K562 (cell line): Measurements from ENCODE around the gene SERTAD1. TPM values are rescaled to one million over a fixed set of nuclear protein-coding genes. Genes with fewer than 3 reads are reported as not detected.
A peak's percentile ranks its signal among the peaks of the same experiment; 100 is the strongest.

Experiments used
- BMI1 ChIP-seq: fragments of 150-350 bp; IDR thresholded peaks from 2 replicates; pipeline ENCODE4 v1.6.1; 2014; ENCODE audit warnings: low read length
- CHCHD3 ChIP-seq: fragments of 250-450 bp; sonication (Bioruptor Pico); IDR thresholded peaks from 2 replicates; pipeline ENCODE4 v2.1.2; 2022; ENCODE audit warnings: mild to moderate bottlenecking
- ERF ChIP-seq: fragments of 450-650 bp; formaldehyde crosslinking; IDR thresholded peaks from 2 replicates; pipeline ENCODE4 v1.4.0; 2020; ENCODE audit warnings: mild to moderate bottlenecking, mixed read lengths
- POLR2AphosphoS5 ChIP-seq: IDR thresholded peaks from 2 replicates; pipeline ENCODE4 v1.6.1; 2011; ENCODE audit warnings: mild to moderate bottlenecking, low read depth, low read length, moderate library complexity; ENCODE audit not compliant: control insufficient read depth, insufficient read depth
- SAP30 ChIP-seq: fragments of 200-600 bp; sonication (generic); IDR thresholded peaks from 2 replicates; pipeline ENCODE4 v1.6.1; 2012; ENCODE audit warnings: borderline replicate concordance, low read depth, mild to moderate bottlenecking, moderate library complexity, low read length, control low read depth, inconsistent platforms; ENCODE audit not compliant: insufficient read depth, poor library complexity, severe bottlenecking
- TBL1XR1 ChIP-seq, 2 experiments: IDR thresholded peaks; 2 replicates each; pipeline ENCODE4 v1.6.1; 2012; ENCODE audit warnings: improper control_type of control experiment in 2 of 2, low read length in 2 of 2, mild to moderate bottlenecking in 1 of 2
- ZFP91 ChIP-seq: sonication (generic); formaldehyde crosslinking; IDR thresholded peaks from 2 replicates; pipeline ENCODE4 v1.8.0; 2022; ENCODE audit warnings: mild to moderate bottlenecking, missing genetic modification reagents
- ZNF212 ChIP-seq: fragments of 450-650 bp; formaldehyde crosslinking; IDR thresholded peaks from 2 replicates; pipeline ENCODE4 v1.4.0; 2020; ENCODE audit warnings: mild to moderate bottlenecking
- ZNF217 ChIP-seq: sonication (generic); formaldehyde crosslinking; IDR thresholded peaks from 2 replicates; pipeline ENCODE4 v1.8.0; 2022; ENCODE audit warnings: mild to moderate bottlenecking, missing genetic modification reagents
- ZNF384 ChIP-seq: IDR thresholded peaks from 2 replicates; pipeline ENCODE4 v1.6.1; 2012; ENCODE audit warnings: low read depth, low read length, improper control_type of control experiment
- ZSCAN32 ChIP-seq: fragments of 450-650 bp; formaldehyde crosslinking; IDR thresholded peaks from 2 replicates; pipeline ENCODE4 v1.4.0; 2020; ENCODE audit warnings: mild to moderate bottlenecking, moderate library complexity
- polyA plus RNA-seq, 8 experiments: library from polyadenylated mRNA; depleted of rRNA in 4 of 8; stranded (reverse) in 5 of 8; unstranded in 3 of 8; fragments of >200 nt; fragmentation: Nextera tagmentation in 2 of 8; fragmentation: Illumina TruSeq in 1 of 8; extraction: Ambion mirVana in 2 of 8; extraction: Trizol in 1 of 8; gene quantifications; 2 replicates each; pipeline versions ENCODE4 v1.2.1 to v1.2.3, GENCODE V29; 2011 to 2014; ENCODE audit warnings: inconsistent platforms in 1 of 8, missing spikeins in 1 of 8
- total RNA-seq, 7 experiments: library from RNA; depleted of rRNA in 6 of 7; stranded (reverse); fragments of >200 nt in 6 of 7; fragmentation: Illumina TruSeq in 2 of 7; extraction: Trizol in 2 of 7; gene quantifications; 2 replicates each; pipeline versions ENCODE4 v1.2.1 to v1.2.3, GENCODE V29; 2011 to 2021; ENCODE audit warnings: low replicate concordance in 1 of 7
- TF ChIP-seq, protein P1 (sequence below): sonication (generic); formaldehyde crosslinking; IDR thresholded peaks from 2 replicates; pipeline ENCODE4 v1.8.0; 2022; ENCODE audit warnings: mild to moderate bottlenecking, low read depth, missing genetic modification reagents
- TF ChIP-seq, protein P2 (sequence below), 3 experiments: fragments of 200-800 bp in 1 of 3; fragments of 250-450 bp in 1 of 3; fragments of 450-650 bp in 1 of 3; sonication (Bioruptor Pico) in 1 of 3; sonication (Bioruptor generic) in 1 of 3; formaldehyde crosslinking in 1 of 3; IDR thresholded peaks; 2 replicates each; pipeline versions ENCODE4 v1.6.1 to v1.8.0; 2016 to 2022; ENCODE audit warnings: mild to moderate bottlenecking in 2 of 3, missing genetic modification characterization in 2 of 3, missing compliant biosample characterization in 1 of 3, moderate library complexity in 1 of 3
- TF ChIP-seq, protein P3 (sequence below): fragments of 250-450 bp; sonication (Bioruptor Pico); IDR thresholded peaks from 2 replicates; pipeline ENCODE4 v1.8.0; 2022; ENCODE audit warnings: inconsistent platforms
- TF ChIP-seq, protein P4 (sequence below), 3 experiments: IDR thresholded peaks in 2 of 3; conservative IDR thresholded peaks in 1 of 3; 2 replicates each; pipeline ENCODE4 v1.5.1; 2011 to 2012; ENCODE audit warnings: low read length in 3 of 3, mild to moderate bottlenecking in 3 of 3, control low read depth in 2 of 3, improper control_type of control experiment in 1 of 3, inconsistent platforms in 1 of 3, low read depth in 1 of 3, mixed read lengths in 1 of 3, moderate library complexity in 1 of 3; ENCODE audit not compliant: insufficient read depth in 2 of 3

Gene SERTAD1
- total and polyA plus RNA-seq, 9 of the 15 experiments (the other 6 are each of a cell fraction or from before 2014, with no cell fraction given): 0.15 to 8.7 (median 4.9) TPM

GRCh38 chr19:40466219-40466984 lies 40.6 kb upstream of the SERTAD1 start (continued):
- TF ChIP-seq, protein P1, sequence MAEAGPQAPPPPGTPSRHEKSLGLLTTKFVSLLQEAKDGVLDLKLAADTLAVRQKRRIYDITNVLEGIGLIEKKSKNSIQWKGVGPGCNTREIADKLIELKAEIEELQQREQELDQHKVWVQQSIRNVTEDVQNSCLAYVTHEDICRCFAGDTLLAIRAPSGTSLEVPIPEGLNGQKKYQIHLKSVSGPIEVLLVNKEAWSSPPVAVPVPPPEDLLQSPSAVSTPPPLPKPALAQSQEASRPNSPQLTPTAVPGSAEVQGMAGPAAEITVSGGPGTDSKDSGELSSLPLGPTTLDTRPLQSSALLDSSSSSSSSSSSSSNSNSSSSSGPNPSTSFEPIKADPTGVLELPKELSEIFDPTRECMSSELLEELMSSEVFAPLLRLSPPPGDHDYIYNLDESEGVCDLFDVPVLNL (CRISPR knock-in tag): peak; percentile 69; the same call in 1 of the 2 replicates
- TF ChIP-seq ERF (no peak), ZNF212 (CRISPR knock-in tag) (no peak), TBL1XR1 (IDR thresholded peaks at IDR 0.05; ENCODE audit: low read length in 2 of 2) (no peak), ZFP91 (peak; percentile 57; the same call in 1 of the 2 replicates), ZNF384 (no peak), ZSCAN32 (CRISPR knock-in tag) (no peak), CHCHD3 (CRISPR knock-in tag) (no peak), BMI1 (no peak), POLR2AphosphoS5 (no peak), ZNF217 (CRISPR knock-in tag) (no peak), SAP30 (peak; percentile 65)
- TF ChIP-seq, protein P2, sequence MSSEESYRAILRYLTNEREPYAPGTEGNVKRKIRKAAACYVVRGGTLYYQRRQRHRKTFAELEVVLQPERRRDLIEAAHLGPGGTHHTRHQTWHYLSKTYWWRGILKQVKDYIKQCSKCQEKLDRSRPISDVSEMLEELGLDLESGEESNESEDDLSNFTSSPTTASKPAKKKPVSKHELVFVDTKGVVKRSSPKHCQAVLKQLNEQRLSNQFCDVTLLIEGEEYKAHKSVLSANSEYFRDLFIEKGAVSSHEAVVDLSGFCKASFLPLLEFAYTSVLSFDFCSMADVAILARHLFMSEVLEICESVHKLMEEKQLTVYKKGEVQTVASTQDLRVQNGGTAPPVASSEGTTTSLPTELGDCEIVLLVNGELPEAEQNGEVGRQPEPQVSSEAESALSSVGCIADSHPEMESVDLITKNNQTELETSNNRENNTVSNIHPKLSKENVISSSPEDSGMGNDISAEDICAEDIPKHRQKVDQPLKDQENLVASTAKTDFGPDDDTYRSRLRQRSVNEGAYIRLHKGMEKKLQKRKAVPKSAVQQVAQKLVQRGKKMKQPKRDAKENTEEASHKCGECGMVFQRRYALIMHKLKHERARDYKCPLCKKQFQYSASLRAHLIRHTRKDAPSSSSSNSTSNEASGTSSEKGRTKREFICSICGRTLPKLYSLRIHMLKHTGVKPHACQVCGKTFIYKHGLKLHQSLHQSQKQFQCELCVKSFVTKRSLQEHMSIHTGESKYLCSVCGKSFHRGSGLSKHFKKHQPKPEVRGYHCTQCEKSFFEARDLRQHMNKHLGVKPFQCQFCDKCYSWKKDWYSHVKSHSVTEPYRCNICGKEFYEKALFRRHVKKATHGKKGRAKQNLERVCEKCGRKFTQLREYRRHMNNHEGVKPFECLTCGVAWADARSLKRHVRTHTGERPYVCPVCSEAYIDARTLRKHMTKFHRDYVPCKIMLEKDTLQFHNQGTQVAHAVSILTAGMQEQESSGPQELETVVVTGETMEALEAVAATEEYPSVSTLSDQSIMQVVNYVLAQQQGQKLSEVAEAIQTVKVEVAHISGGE (CRISPR knock-in tag; IDR thresholded peaks at IDR 0.05): no peak
- TF ChIP-seq, protein P3, sequence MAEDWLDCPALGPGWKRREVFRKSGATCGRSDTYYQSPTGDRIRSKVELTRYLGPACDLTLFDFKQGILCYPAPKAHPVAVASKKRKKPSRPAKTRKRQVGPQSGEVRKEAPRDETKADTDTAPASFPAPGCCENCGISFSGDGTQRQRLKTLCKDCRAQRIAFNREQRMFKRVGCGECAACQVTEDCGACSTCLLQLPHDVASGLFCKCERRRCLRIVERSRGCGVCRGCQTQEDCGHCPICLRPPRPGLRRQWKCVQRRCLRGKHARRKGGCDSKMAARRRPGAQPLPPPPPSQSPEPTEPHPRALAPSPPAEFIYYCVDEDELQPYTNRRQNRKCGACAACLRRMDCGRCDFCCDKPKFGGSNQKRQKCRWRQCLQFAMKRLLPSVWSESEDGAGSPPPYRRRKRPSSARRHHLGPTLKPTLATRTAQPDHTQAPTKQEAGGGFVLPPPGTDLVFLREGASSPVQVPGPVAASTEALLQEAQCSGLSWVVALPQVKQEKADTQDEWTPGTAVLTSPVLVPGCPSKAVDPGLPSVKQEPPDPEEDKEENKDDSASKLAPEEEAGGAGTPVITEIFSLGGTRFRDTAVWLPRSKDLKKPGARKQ (CRISPR knock-in tag): peak; percentile 38; the same call in 1 of the 2 replicates
- TF ChIP-seq, protein P4, sequence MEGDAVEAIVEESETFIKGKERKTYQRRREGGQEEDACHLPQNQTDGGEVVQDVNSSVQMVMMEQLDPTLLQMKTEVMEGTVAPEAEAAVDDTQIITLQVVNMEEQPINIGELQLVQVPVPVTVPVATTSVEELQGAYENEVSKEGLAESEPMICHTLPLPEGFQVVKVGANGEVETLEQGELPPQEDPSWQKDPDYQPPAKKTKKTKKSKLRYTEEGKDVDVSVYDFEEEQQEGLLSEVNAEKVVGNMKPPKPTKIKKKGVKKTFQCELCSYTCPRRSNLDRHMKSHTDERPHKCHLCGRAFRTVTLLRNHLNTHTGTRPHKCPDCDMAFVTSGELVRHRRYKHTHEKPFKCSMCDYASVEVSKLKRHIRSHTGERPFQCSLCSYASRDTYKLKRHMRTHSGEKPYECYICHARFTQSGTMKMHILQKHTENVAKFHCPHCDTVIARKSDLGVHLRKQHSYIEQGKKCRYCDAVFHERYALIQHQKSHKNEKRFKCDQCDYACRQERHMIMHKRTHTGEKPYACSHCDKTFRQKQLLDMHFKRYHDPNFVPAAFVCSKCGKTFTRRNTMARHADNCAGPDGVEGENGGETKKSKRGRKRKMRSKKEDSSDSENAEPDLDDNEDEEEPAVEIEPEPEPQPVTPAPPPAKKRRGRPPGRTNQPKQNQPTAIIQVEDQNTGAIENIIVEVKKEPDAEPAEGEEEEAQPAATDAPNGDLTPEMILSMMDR (IDR thresholded peaks at IDR 0.05 in 2 of 3, conservative IDR thresholded peaks at IDR 0.05 in 1 of 3; ENCODE audit: insufficient read depth in 2 of 3, low read depth in 1 of 3, low read length in 3 of 3): no peak
